ENCODE data around the gene SH3BP5.

DNA sequence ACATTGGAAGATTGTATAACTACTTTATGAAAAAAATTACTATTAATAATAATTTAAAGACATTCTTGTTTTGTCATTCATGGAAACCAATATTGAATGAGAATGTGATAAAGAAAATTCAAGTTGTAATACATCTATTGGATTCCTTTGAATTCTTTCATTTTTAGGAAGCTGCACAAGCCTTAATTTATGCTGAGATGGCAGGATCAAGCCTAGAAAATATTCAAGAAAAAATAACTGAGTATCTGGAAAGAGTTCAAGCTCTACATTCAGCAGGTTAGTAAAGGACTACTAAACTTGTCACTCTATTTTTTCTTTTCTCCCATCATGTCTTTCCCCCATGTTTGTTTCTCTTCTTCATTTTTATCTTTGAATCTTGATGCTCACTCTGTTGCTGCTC, 120.4 kb downstream of the SH3BP5 start:
- TF ChIP-seq CEBPB (IDR thresholded peaks at IDR 0.05) (no peak), EP300 (IDR thresholded peaks at IDR 0.05; ENCODE audit: borderline replicate concordance) (no peak), YY1 (IDR thresholded peaks at IDR 0.05; ENCODE audit: low read depth) (no peak), CREB1 (IDR thresholded peaks at IDR 0.05; ENCODE audit: low read depth) (no peak), ZBTB7A (IDR thresholded peaks at IDR 0.05; ENCODE audit: low read depth) (no peak), TEAD4 (IDR thresholded peaks at IDR 0.05) (no peak), RAD21 (IDR thresholded peaks at IDR 0.05; ENCODE audit: low read depth) (no peak), TAF1 (IDR thresholded peaks at IDR 0.05; ENCODE audit: low read depth) (no peak), TCF12 (IDR thresholded peaks at IDR 0.05; ENCODE audit: low read depth) (no peak)
- TF ChIP-seq, protein P1, sequence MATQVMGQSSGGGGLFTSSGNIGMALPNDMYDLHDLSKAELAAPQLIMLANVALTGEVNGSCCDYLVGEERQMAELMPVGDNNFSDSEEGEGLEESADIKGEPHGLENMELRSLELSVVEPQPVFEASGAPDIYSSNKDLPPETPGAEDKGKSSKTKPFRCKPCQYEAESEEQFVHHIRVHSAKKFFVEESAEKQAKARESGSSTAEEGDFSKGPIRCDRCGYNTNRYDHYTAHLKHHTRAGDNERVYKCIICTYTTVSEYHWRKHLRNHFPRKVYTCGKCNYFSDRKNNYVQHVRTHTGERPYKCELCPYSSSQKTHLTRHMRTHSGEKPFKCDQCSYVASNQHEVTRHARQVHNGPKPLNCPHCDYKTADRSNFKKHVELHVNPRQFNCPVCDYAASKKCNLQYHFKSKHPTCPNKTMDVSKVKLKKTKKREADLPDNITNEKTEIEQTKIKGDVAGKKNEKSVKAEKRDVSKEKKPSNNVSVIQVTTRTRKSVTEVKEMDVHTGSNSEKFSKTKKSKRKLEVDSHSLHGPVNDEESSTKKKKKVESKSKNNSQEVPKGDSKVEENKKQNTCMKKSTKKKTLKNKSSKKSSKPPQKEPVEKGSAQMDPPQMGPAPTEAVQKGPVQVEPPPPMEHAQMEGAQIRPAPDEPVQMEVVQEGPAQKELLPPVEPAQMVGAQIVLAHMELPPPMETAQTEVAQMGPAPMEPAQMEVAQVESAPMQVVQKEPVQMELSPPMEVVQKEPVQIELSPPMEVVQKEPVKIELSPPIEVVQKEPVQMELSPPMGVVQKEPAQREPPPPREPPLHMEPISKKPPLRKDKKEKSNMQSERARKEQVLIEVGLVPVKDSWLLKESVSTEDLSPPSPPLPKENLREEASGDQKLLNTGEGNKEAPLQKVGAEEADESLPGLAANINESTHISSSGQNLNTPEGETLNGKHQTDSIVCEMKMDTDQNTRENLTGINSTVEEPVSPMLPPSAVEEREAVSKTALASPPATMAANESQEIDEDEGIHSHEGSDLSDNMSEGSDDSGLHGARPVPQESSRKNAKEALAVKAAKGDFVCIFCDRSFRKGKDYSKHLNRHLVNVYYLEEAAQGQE (IDR thresholded peaks at IDR 0.05; ENCODE audit: low read depth) = no peak
- TF ChIP-seq, protein P2, sequence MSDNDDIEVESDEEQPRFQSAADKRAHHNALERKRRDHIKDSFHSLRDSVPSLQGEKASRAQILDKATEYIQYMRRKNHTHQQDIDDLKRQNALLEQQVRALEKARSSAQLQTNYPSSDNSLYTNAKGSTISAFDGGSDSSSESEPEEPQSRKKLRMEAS (IDR thresholded peaks at IDR 0.05) = no peak

All from Ishikawa (cell line).